ENCODE results near the gene AQP12B.
"Not testable (repeated sequence)": the region's sequence is repeated elsewhere in the genome, so short reads cannot be mapped to it uniquely, and the experiment has no call there.

DNA sequence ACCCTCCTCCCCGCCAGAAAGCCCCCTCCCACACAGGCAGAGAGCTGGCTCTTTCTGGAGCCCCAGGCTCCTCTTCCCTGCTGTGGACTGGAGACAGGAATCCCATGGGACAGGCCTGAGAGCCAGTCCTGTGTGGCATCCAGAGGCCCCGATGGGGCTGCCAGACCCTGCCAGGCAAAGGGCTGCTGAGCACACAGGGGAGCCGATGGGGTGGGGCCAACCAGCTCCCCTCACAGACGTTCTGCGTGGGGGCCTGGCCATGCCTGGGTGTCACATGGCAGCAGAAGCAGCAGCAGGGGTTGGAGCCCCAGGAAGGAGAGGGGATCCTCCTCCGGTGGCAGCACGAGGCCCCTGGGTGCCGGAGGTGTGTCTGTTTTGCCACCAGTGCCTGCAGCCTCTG, 17.1 kb upstream of the AQP12B start:
- TF ChIP-seq EP300 (IDR thresholded peaks at IDR 0.05; ENCODE audit: borderline replicate concordance in 1 of 2, control insufficient read depth in 1 of 2, low read depth in 2 of 2, low read length in 2 of 2); CHD4 (IDR thresholded peaks at IDR 0.05); NFIC (IDR thresholded peaks at IDR 0.05; ENCODE audit: low read depth, low read length): not testable (repeated sequence)
